Measurements from ENCODE around the gene MLIP.
"Not testable (repeated sequence)": the region's sequence is repeated elsewhere in the genome, so short reads cannot be mapped to it uniquely, and the experiment has no call there.

The MLIP gene, protein sequence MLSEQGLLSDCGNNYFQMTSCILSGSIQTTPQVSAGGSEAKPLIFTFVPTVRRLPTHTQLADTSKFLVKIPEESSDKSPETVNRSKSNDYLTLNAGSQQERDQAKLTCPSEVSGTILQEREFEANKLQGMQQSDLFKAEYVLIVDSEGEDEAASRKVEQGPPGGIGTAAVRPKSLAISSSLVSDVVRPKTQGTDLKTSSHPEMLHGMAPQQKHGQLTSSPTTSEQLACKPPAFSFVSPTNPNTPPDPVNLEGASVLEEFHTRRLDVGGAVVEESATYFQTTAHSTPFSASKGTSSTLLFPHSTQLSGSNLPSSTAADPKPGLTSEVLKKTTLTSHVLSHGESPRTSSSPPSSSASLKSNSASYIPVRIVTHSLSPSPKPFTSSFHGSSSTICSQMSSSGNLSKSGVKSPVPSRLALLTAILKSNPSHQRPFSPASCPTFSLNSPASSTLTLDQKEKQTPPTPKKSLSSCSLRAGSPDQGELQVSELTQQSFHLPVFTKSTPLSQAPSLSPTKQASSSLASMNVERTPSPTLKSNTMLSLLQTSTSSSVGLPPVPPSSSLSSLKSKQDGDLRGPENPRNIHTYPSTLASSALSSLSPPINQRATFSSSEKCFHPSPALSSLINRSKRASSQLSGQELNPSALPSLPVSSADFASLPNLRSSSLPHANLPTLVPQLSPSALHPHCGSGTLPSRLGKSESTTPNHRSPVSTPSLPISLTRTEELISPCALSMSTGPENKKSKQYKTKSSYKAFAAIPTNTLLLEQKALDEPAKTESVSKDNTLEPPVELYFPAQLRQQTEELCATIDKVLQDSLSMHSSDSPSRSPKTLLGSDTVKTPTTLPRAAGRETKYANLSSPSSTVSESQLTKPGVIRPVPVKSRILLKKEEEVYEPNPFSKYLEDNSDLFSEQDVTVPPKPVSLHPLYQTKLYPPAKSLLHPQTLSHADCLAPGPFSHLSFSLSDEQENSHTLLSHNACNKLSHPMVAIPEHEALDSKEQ

DNA sequence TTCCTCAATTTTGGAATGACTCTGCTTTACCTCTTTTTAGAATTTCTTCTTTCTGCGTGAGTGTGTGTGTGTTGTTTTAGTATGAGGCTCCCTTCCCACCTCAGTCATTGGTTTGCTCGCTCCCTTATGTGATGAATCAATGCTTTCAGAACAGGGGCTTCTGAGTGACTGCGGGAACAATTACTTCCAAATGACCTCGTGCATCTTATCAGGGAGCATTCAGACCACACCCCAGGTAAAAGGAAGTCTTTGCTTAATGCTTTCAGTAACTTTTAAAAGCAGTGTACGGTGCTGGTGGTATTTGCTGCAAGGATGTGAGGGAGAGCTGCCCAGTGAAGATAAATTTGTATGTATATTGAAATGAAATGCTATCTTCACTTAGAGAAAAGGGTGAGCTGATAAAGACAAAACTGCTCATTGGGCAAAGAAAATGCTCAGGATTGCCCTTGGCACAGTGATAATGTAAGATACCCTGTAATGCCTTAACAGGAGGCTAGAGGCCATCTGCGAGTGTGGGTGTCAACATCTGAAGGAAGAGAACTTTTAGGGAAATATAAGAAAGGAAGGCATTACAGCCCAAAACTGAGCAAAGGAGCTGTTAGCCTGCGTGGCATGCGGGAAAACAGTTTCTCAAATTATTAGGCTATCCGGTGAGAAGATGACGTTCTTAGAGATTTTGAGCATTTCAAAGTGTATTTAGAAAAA is at the start of gene MLIP:
TSS of gene MLIP (plus strand) at position 103 of the 705 bp plus-strand sequence. CDS start at position 140, 37 bp downstream.
- DNase-seq: no peak

DNA sequence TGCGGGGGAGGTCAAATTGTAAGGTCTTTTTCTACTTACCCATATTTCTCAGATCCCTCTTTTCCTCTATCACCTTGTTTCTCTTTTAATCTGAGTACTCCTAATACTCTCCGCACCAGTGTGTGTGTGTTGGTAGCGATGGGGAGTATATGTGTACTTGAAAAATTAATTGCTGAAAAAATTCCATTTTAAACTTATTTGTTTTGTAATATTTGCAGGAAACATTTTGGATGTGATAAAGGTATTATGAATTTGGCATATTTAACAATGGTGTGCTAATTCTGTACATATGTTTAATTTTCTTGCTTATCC is 48.1 kb upstream of the MLIP start:
- no peak for DNase-seq

DNA sequence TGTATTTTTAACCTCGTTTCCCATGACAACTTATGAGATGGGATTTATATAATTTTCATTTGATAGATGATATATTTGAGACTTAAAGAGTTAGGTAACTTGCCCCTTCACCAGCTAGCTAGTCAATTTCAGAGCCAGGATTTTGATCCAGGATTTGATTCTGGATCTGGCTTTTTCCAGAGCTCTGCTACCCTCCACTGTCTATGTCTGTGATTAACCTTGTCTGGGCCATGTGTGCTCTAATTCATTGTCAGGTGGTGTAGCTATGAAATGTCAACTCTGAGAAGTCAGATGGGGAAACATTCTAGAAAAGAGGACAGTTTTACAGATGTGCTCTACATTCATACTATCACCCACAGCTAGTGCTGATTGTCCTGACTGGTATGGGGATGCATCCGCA is 42.5 kb upstream of the MLIP start:
- DNase-seq: no peak

DNA sequence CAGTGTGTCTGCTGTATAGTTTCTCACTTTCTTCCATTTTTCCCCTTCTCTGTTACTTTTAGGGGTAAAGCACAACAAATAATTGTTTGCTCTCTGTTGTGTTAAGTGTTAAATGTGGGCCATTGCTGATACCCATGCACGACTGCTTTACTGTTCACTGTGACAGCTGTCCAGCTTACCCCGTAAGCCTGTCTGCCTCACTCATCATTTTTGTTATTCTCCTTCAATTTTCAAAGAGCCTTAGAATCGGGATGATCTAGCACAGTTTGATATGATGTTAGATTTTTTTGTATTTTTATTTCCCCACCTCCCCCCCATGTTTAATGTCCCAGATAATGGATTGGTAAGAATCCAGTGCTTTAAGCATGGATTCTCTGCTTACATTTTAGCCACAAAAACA is 41.2 kb upstream of the MLIP start:
- no peak for DNase-seq

DNA sequence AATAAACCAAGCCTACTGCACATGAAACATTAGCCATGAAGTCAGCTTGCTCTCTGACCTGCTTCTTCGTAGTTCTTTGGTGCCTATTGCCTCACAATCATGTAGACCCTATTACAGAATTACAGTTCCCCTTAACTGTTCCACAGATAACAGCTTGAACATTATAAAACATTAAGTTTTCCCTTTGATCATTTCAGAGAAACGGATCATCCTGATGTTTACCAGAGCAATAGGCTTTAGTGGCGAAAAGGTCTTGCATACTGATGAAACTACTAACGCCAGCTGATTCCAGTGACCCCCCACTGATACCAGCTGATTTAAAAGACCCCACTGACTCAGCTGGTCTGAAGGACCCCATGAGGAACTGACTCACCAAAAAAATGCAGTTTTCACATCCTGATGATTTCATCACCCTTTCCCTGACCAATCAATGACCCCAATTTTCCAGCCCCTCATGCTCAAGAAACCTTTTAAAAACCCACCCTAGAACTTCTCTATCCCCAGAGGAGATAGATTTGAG is 39.4 kb upstream of the MLIP start:
- no peak for DNase-seq

DNA sequence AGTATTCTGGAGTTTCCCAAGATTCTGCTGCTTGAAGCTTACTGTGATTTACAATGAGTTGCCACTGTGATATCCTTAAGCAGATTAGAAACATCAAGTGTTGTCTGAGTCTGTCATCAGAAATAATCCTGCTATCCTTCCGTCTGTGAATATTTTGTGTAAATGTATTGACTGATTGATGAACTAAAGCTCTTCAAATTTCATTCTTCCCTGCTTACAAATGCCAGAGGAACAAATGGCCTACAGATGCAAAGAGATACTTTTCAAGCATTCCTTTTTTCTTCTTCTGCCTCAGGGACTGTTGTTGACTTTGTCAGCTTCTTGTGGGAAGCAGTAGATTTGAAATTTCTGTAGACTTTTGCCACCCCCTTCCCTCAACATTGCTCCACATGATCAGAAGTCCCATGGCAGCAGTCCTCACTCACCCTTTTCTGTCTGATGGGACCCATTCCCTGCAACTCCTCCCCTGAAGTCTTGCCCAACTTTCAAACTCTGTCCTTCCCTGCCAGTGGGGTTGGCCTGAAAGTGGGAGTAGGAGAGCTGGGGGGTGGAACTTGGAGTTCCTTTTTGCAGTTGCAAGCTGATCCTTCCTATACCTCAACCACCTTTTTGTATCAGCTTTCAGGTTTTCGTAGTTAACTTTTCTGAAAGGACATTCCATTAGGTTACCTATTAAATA is 38.5 kb upstream of the MLIP start:
- DNase-seq: no peak

DNA sequence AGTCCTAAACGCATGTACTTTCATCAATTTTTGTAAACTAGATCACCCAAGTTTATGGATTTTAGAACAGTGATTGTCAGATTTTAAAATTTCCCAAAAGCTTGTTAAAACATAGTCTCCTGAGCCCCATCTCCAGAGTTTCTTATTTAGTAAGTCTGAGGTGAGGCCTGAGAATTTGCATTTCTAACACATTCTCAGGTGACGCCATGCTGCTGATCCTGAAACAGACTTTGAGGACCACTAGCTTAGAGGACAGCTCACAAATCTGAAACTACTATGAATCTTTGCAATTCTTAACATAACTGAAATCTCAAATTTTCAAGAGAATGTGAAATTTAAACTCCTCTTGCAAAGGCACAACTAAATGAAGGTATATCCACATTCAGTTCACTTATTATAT is 37.8 kb upstream of the MLIP start:
- DNase-seq: no peak

DNA sequence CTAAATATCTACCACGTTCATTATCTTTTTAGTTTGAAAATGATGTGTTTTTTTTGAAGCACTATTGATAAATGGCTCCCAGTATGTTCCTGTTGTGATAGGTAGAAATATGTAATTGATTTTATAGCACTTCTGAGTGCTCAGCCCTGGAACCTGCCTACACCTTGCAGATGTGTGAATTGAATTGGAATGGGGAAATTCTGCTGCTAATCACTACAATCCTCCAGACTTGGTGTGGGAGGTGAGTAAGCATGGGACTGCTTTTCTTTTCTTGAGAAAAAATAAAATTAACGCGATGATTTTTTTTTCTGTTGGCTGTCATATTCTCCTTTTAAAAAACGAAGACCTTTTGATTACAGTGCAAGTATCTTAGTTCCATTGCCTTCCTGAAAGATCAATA is 37.1 kb upstream of the MLIP start:
- no peak for DNase-seq

DNA sequence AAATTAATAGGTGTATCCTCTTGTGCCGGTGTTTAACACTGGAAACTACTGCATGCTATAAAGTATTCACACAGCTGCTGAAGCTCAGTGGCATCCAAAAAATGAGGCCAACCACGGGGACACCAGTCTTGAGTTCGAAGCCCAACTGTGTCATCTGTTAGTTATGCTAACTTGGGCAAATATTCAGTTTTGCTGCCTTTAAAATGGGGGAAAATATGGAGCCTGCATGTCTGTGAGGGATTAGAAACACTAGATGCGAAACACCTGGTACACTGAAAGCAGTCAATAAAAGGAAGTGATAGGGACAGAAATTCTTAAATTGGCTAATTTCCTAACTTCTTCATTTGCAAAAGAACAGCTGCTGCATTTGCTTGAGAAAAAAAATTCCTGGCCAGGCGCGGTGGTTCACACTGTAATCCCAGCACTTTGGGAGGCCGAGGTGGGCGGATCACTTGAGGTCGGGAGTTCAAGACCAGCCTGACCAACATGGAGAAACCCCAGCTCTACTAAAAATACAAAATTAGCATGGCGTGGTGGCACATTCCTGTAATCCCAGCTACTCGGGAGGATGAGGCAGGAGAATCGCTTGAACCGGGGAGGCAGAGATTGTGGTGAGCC is 36.6 kb upstream of the MLIP start:
- DNase-seq: no peak

DNA sequence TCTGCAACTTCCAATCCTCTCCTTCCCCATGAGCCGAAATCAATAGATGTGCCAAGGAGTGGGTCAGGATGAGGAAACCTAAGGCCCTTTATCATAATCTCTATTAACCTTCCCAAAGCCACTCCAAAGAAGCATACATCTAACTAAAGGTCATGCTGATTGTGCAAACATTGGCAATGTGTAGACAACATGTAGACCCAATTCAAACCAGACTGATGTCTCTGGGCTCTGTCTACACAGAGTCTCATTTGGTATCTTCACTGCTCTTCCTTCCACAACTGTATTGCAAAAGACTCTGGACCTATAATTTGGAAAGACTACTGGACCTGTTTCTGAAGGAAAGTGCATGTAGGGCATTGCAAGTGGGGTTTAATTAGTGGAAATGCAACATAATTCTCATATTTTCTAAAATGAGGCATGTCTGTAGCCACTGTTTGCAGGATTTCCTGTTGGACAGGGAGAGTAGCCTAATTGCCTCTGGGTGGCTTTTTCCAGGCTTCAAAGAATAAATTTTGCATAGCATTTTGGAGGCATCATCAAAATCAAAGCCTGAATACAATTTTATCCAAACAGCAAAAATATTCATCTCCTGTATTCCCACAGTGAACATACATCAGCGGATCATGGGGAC is 35.0 kb upstream of the MLIP start:
- no peak for DNase-seq

DNA sequence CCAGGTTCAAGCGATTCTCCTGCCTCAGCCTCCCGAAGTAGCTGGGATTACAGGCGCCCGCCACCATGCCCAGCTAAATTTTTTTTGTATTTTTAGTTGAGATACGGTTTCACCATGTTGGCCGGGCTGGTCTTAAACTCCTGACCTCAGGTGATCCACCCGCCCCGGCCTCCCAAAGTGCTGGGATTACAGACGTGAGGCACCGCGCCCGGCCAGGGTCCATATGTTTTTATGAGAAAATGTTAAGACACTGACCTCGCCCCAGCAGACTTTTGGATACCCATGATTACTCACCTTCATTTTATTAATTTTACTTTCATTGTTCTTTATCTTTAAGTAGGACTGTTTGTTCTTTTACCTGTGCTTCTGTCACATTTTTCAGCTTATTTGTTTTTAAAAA is 29.7 kb upstream of the MLIP start:
- DNase-seq: not testable (repeated sequence)

DNA sequence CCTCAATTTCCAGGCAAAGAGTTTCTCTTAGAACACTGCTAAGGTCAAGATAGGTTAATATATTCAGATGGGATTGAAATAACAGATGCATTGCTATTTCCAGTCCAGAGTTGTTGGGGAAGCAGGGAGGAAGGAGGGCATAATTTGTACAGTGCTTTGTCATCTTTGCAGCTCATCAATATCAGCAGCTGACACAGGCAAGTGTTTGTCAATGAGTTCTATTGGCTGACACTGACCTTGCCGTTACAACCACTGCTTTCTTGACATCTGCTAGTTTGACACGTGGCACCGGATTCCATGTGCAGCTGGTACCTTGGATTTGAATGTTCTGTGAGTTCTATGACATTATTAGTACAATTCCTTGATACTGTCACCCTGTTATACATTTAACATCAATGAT is 28.0 kb upstream of the MLIP start:
- DNase-seq: no peak

DNA sequence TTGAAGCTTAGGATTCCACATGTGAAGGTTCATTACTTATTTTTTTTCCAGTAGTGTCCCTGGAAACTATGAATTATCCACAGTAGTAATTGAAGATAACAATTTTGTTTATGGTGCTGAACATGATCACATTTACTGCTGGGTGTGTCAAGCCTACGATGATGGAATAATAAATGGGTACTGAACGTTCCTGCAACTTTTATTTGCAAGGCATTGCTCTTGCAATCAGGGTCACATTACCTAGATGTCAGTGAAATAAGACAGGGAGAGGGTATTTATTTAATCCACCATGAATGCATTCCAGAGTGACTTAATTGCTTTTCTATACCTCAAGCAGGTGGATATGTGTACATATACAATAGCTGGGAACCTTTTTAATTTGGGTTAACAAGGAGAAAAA is 27.0 kb upstream of the MLIP start:
- no peak for DNase-seq

DNA sequence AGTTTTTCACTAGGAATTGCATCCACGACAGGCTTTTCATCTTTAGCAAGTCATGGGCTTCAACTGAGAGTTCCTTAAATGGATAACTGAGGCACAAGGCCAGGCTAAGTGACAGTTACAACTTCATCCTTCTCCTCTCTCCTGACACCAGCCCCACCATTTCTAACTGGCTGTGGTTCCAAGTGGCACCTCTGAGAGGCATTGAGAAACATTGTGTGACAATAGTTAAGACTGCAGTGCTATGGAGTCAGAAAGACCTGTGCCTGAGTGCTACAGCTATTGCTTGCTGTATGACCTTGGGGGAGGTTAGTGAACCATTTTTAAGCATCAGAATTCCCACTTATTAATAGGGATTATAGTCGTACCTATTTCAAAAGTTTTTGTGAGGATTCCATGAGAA is 26.2 kb upstream of the MLIP start:
- DNase-seq: no peak

DNA sequence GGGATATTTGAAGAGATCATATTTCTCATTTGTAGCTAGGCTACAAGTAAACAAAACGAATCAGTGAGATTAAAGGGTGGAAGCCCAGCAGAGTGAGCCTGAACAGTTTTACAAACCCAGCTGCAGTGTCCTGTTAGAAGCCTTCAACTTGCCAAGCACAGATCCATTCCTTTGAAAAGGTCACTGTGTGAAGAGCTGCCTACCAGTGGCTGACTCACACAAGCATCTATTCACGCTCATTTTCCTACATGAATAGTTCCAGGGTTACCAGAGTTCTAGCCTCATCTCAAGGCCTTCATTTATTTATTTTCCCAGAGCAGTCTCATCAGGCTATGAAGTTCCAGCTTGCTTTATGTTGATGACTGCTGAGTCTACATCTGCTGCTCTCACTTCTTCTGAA is 25.7 kb upstream of the MLIP start:
- DNase-seq: no peak

DNA sequence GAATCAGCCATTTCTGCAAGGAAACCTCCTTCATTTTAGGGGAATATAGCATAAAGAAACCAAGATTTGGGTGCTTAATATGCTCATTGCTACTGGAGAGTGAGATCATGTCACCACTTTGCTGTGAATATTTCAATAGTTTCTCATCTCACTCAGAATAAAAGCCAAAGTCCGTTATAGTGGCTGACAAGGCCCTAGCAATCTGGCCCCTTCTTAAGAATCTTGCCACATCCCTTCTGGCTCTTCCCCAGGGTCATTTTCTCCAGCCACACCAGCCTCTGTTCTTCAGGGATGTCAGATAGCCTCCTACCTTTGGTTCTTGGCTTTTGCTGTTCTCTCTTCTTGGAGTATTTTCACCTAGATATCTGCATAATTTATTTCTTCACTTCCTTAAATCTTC is 24.8 kb upstream of the MLIP start:
- DNase-seq: no peak

DNA sequence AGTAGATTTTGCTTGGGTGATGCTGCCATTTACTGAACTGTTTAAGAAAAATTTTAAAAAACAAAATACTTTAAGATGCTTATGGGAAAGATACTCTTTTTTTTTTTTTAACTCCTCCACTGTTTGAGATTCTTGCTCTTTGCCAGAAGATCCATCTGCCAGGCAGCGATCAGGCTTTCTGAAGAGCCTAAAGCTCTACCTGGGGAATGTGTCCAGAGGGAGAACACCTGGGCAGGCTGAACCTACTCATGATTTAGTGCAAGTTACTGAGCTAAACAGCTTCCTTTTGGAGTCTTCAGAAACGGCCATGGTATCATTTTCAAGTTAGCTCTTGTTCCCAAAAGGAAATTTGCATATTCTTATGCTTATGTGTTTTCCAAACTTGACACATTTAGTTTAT is 23.5 kb upstream of the MLIP start:
- DNase-seq: no peak

DNA sequence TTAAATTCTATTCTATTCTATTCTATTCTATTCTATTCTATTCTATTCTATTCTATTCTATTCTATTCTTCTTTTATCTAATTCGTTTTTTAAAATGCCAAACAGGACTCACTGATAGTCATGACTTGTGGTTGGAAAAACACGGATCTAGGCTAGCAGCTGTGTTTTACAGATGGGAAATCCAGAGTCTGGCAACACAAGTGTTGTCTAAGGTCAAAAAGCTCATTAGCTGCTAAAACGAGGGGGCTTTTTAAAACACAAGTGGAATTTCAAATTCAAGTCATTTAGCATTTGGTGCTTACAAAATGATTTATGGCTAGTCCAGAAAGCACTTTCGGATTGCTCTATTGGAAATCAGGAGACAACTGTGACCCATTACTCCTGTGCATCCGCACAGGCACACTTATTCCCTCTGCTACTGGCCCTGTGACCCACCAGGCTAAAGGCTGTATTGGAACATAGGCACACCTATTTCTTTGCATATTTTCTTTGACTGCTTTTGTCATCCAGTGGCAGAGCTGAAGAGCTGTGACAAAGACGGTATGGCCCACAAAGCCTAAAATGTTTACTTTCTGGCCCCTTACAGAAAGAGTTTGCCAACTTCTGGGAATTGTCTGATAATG is 17.8 kb upstream of the MLIP start:
- no peak for DNase-seq

DNA sequence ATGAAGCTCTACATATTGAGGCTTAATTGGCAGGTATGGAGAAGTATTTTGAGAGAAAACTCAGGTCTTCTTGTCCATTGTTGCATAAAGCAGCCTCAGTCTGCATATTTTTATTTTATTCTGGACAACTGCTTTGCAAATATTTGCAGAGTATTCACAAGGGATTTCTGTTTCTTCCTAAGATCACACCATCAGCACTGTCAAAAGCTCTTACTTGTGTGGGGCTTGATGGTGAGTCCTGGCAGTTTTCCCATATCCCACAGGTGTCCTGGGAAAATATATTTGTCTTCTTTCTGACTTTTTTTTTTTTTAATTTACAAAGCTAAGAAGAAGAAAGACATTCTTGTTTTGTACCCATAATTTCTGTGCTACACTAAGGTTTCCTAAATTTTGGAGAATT is 16.9 kb upstream of the MLIP start:
- no peak for DNase-seq

DNA sequence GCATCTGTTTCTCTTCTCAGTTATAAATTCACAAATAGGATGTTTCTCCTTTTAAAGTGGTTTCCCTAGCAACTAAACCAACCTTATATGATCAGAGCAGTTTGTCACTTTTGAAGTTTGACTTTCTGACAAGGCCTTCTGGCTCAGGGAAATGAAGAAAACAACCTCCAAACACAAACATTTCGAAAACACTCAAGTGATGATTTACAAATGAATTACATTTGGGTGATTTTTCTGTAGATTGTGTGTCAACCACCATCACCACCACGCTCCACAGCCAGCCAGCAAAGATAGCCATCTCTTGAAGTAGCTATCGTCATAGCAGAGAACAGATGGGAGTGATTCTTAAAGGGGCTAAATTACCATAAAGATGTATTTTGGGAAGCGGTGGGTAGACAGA is 16.5 kb upstream of the MLIP start:
- DNase-seq: no peak

DNA sequence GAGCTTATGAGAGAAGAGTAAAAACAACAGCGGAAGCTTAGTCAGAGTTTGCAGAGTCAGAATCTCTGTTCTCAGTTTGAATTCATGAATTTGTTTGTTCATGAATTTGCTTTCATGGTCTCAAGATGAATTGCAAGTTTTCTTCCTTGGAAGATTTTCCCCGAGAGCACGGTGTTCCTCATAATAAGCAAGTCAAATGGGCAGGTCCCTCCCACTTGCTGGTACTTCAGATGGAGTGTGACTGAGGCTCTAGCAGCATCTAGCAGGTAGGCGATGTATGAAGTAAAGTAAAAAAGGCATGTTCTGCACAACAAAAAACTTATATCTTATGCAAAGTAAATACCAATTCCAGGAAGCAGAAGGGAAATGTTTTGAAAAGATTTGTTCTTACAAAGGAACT is 15.5 kb upstream of the MLIP start:
- no peak for DNase-seq
